Measurements from ENCODE around the gene ORC2.
A peak's percentile ranks its signal among the peaks of the same experiment; 100 is the strongest.

Gene ORC2

GRCh38 chr2:200963124-200963917 is at the start of gene ORC2:
TSS of gene ORC2 (minus strand) at chr2:200963660. CDS start at chr2:200958123, 5,537 bp downstream.
- TF ChIP-seq ZBTB7A (IDR thresholded peaks at IDR 0.05; ENCODE audit: low read depth), result peak; percentile 88
- no peak for TF ChIP-seq CREB1 (IDR thresholded peaks at IDR 0.05; ENCODE audit: low read depth)
- TF ChIP-seq CEBPB (IDR thresholded peaks at IDR 0.05), result no peak
- 0 out of 2 replicates have a peak, but pooled peaks have one; percentile 28 for TF ChIP-seq FOXM1 (IDR thresholded peaks at IDR 0.05; ENCODE audit: borderline replicate concordance, low read depth)
- peak; percentile 93 for TF ChIP-seq TAF1 (IDR thresholded peaks at IDR 0.05; ENCODE audit: low read depth)
- peak; percentile 6; the same call in 1 of the 2 replicates for TF ChIP-seq TEAD4 (IDR thresholded peaks at IDR 0.05)
- TF ChIP-seq EP300 (IDR thresholded peaks at IDR 0.05; ENCODE audit: borderline replicate concordance), result 0 out of 2 replicates have a peak, but pooled peaks have one; percentile 13
- 0 out of 2 replicates have a peak, but pooled peaks have one; percentile 4 for TF ChIP-seq NFIC (IDR thresholded peaks at IDR 0.05)
- TF ChIP-seq, protein P1, sequence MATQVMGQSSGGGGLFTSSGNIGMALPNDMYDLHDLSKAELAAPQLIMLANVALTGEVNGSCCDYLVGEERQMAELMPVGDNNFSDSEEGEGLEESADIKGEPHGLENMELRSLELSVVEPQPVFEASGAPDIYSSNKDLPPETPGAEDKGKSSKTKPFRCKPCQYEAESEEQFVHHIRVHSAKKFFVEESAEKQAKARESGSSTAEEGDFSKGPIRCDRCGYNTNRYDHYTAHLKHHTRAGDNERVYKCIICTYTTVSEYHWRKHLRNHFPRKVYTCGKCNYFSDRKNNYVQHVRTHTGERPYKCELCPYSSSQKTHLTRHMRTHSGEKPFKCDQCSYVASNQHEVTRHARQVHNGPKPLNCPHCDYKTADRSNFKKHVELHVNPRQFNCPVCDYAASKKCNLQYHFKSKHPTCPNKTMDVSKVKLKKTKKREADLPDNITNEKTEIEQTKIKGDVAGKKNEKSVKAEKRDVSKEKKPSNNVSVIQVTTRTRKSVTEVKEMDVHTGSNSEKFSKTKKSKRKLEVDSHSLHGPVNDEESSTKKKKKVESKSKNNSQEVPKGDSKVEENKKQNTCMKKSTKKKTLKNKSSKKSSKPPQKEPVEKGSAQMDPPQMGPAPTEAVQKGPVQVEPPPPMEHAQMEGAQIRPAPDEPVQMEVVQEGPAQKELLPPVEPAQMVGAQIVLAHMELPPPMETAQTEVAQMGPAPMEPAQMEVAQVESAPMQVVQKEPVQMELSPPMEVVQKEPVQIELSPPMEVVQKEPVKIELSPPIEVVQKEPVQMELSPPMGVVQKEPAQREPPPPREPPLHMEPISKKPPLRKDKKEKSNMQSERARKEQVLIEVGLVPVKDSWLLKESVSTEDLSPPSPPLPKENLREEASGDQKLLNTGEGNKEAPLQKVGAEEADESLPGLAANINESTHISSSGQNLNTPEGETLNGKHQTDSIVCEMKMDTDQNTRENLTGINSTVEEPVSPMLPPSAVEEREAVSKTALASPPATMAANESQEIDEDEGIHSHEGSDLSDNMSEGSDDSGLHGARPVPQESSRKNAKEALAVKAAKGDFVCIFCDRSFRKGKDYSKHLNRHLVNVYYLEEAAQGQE (IDR thresholded peaks at IDR 0.05; ENCODE audit: low read depth), result 0 out of 2 replicates have a peak, but pooled peaks have one; percentile 14
- peak; percentile 29 for TF ChIP-seq RAD21 (IDR thresholded peaks at IDR 0.05; ENCODE audit: low read depth)
- peak; percentile 92; the same call in 1 of the 2 replicates for TF ChIP-seq MAX (IDR thresholded peaks at IDR 0.05)
- TF ChIP-seq, protein P2, sequence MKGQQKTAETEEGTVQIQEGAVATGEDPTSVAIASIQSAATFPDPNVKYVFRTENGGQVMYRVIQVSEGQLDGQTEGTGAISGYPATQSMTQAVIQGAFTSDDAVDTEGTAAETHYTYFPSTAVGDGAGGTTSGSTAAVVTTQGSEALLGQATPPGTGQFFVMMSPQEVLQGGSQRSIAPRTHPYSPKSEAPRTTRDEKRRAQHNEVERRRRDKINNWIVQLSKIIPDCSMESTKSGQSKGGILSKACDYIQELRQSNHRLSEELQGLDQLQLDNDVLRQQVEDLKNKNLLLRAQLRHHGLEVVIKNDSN (IDR thresholded peaks at IDR 0.05), result no peak
- 0 out of 2 replicates have a peak, but pooled peaks have one; percentile 13 for TF ChIP-seq EGR1 (IDR thresholded peaks at IDR 0.05)
- peak; percentile 47; the same call in 1 of the 2 replicates for TF ChIP-seq YY1 (IDR thresholded peaks at IDR 0.05; ENCODE audit: low read depth)
- TF ChIP-seq TCF12 (IDR thresholded peaks at IDR 0.05; ENCODE audit: low read depth), result peak; percentile 65

DNA sequence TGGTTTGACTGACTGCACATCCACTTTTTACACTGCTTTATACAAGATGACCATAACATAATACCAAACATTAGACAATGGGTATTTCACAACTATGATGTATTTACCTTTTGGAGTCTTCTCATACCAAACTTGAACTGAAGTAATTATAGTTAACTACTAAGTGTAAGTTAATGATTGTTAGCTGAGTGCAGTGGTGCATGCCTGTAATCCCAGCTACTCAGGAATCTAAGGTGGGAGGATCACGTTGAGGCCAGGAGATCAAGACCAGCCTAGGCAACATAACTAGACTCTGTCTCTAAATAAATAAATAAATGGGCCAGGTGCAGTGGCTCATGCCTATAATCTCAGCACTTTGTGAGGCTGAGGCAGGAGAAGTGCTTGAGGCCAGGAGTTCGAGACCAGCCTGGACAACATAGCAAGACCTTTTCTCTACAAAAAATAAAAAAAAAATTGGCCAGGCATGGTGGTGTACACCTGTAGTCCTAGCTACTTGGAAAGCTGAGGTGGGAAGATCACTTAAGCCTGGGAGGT is 44.9 kb upstream of the ORC2 start:
- TF ChIP-seq EGR1 (IDR thresholded peaks at IDR 0.05), result no peak
- TF ChIP-seq, protein P1 (IDR thresholded peaks at IDR 0.05; ENCODE audit: low read depth), result no peak
- TF ChIP-seq, protein P2 (IDR thresholded peaks at IDR 0.05), result no peak
- TF ChIP-seq ZBTB7A (IDR thresholded peaks at IDR 0.05; ENCODE audit: low read depth), result no peak
- no peak for TF ChIP-seq FOXM1 (IDR thresholded peaks at IDR 0.05; ENCODE audit: borderline replicate concordance, low read depth)
- TF ChIP-seq TCF12 (IDR thresholded peaks at IDR 0.05; ENCODE audit: low read depth), result no peak
- TF ChIP-seq CEBPB (IDR thresholded peaks at IDR 0.05), result no peak
- TF ChIP-seq RAD21 (IDR thresholded peaks at IDR 0.05; ENCODE audit: low read depth), result no peak
- no peak for TF ChIP-seq MAX (IDR thresholded peaks at IDR 0.05)
- TF ChIP-seq NFIC (IDR thresholded peaks at IDR 0.05), result no peak
- TF ChIP-seq YY1 (IDR thresholded peaks at IDR 0.05; ENCODE audit: low read depth), result no peak
- no peak for TF ChIP-seq TAF1 (IDR thresholded peaks at IDR 0.05; ENCODE audit: low read depth)
- TF ChIP-seq TEAD4 (IDR thresholded peaks at IDR 0.05), result no peak

DNA sequence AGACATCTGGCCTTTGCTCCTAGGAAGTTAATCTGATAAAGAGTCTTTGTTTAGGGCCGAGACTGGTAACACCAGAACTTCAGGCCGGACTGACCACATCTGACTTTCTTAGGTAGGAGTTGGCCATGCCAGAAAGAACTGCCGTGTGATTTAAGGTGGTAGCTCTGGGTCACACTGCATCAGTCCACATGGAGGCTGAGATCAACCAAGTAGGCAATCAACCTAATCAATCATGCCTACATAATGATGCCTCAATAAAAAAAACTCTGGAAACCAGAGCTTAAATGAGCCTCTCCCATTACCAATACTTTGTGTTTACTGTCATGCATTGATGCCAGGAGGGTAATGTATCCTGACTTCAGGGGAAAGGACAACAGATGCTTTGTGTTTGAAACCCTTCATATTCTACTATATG is 44.1 kb upstream of the ORC2 start:
- TF ChIP-seq TAF1 (IDR thresholded peaks at IDR 0.05; ENCODE audit: low read depth), result no peak
- TF ChIP-seq MAX (IDR thresholded peaks at IDR 0.05), result no peak
- TF ChIP-seq EGR1 (IDR thresholded peaks at IDR 0.05), result no peak
- TF ChIP-seq RAD21 (IDR thresholded peaks at IDR 0.05; ENCODE audit: low read depth), result no peak
- TF ChIP-seq NFIC (IDR thresholded peaks at IDR 0.05), result no peak
- TF ChIP-seq EP300 (IDR thresholded peaks at IDR 0.05; ENCODE audit: borderline replicate concordance), result no peak
- TF ChIP-seq, protein P1 (IDR thresholded peaks at IDR 0.05; ENCODE audit: low read depth), result no peak
- no peak for TF ChIP-seq YY1 (IDR thresholded peaks at IDR 0.05; ENCODE audit: low read depth)
- no peak for TF ChIP-seq FOXM1 (IDR thresholded peaks at IDR 0.05; ENCODE audit: borderline replicate concordance, low read depth)
- no peak for TF ChIP-seq ZBTB7A (IDR thresholded peaks at IDR 0.05; ENCODE audit: low read depth)
- no peak for TF ChIP-seq TEAD4 (IDR thresholded peaks at IDR 0.05)
- TF ChIP-seq, protein P2 (IDR thresholded peaks at IDR 0.05), result no peak
